Liver (tissue), 3 donors: ENCODE data around the gene CD84.

Experiments
- ATF3 ChIP-seq: IDR thresholded peaks from 2 replicates; pipeline ENCODE4 v1.6.1; 2016; ENCODE audit warnings: antibody characterized with exemption
- CTCF ChIP-seq: fragments of 150-350 bp; IDR thresholded peaks from 2 replicates; pipeline ENCODE4 v1.5.1; 2017; ENCODE audit warnings: improper control_type of control experiment, low read depth, low read length; ENCODE audit not compliant: missing input control
- EGR1 ChIP-seq, 2 donors: IDR thresholded peaks; 2 replicates each; pipeline ENCODE4 v1.6.1; 2016 to 2018; ENCODE audit warnings: antibody characterized with exemption in 2 of 2, low read depth in 2 of 2
- FOXA1 ChIP-seq: IDR thresholded peaks from 2 replicates; pipeline ENCODE4 v1.6.1; 2016; ENCODE audit warnings: antibody characterized with exemption
- GABPA ChIP-seq, 2 donors: IDR thresholded peaks in 1 of 2; conservative IDR thresholded peaks in 1 of 2; 2 replicates each; pipeline ENCODE4 v1.6.1; 2016; ENCODE audit warnings: antibody characterized with exemption in 2 of 2, mild to moderate bottlenecking in 1 of 2, moderate library complexity in 1 of 2
- HNF4G ChIP-seq: IDR thresholded peaks from 2 replicates; pipeline ENCODE4 v1.6.1; 2016; ENCODE audit warnings: antibody characterized with exemption
- MAX ChIP-seq: IDR thresholded peaks from 2 replicates; pipeline ENCODE4 v1.6.1; 2016; ENCODE audit warnings: antibody characterized with exemption
- RAD21 ChIP-seq, 2 donors: IDR thresholded peaks; 2 replicates each; pipeline ENCODE4 v1.6.1; 2016; ENCODE audit warnings: antibody characterized with exemption in 2 of 2, mild to moderate bottlenecking in 2 of 2
- REST ChIP-seq: IDR thresholded peaks from 2 replicates; pipeline ENCODE4 v1.6.1; 2016; ENCODE audit warnings: antibody characterized with exemption, mild to moderate bottlenecking
- SP1 ChIP-seq: IDR thresholded peaks from 2 replicates; pipeline ENCODE4 v1.6.1; 2018; ENCODE audit warnings: antibody characterized with exemption, mild to moderate bottlenecking
- TAF1 ChIP-seq: conservative IDR thresholded peaks from 2 replicates; pipeline ENCODE4 v1.6.1; 2016; ENCODE audit warnings: antibody characterized with exemption, mild to moderate bottlenecking
- YY1 ChIP-seq: IDR thresholded peaks from 2 replicates; pipeline ENCODE4 v1.6.1; 2016; ENCODE audit warnings: antibody characterized with exemption, mild to moderate bottlenecking
- donor health status: healthy.
- donor health status: healthy.

- TF ChIP-seq CTCF: no peak
- no peak for TF ChIP-seq YY1
- TF ChIP-seq REST: no peak
- TF ChIP-seq SP1: no peak
- no peak for TF ChIP-seq TAF1
- no peak for TF ChIP-seq HNF4G
- no peak for TF ChIP-seq EGR1 (IDR thresholded peaks at IDR 0.05; ENCODE audit: low read depth in 2 of 2)
- no peak for TF ChIP-seq RAD21 (IDR thresholded peaks at IDR 0.05)
- no peak for TF ChIP-seq FOXA1
- TF ChIP-seq MAX: no peak
- TF ChIP-seq GABPA (IDR thresholded peaks at IDR 0.05 in 1 of 2, conservative IDR thresholded peaks at IDR 0.05 in 1 of 2): no peak
- TF ChIP-seq ATF3: no peak
Observed at GRCh38 chr1:160520582-160520981, 58.7 kb downstream of the CD84 start.
